HEK293 (cell line): ENCODE results near the gene PDLIM7.

Source experiments
- CTCF ChIA-PET: fragments of 350-600 bp; formaldehyde crosslinking; extraction: SDS; loops from one replicate; lab custom pipeline; 2021; ENCODE audit warnings: antibody characterized with exemption; lab: Yijun Ruan, JAX
- POLR2A ChIA-PET: fragments of 300-600 bp; formaldehyde crosslinking; extraction: SDS; loops from one replicate; lab custom pipeline; 2020; ENCODE audit warnings: antibody characterized with exemption, inconsistent platforms; lab: Yijun Ruan, JAX
- H3K27ac ChIP-seq: fragments of 200-500 bp; sonication (Bioruptor generic); 2 replicates; pipeline ENCODE4 v1.5.1; 2014; ENCODE audit warnings: low read depth, low read length, control low read depth, inconsistent platforms; ENCODE audit errors: extremely low read depth
- H3K36me3 ChIP-seq, 2 experiments: fragments of 200-500 bp in 1 of 2; sonication (Bioruptor generic) in 1 of 2; 1 replicate in 1 of 2; 2 replicates in 1 of 2; pipeline ENCODE4 v1.5.1; 2014 to 2017; ENCODE audit warnings: inconsistent platforms in 2 of 2, low read length in 2 of 2; ENCODE audit not compliant: control insufficient read depth in 2 of 2, insufficient read depth in 1 of 2
- H3K4me1 ChIP-seq: fragments of 200-500 bp; sonication (Bioruptor generic); 2 replicates; pipeline ENCODE4 v1.5.1; 2014; ENCODE audit warnings: mild to moderate bottlenecking, low read length, inconsistent platforms; ENCODE audit not compliant: control insufficient read depth, insufficient read depth
- H3K4me3 ChIP-seq: 2 replicates; pipeline ENCODE4 v1.5.1; 2011; ENCODE audit warnings: low read depth, mild to moderate bottlenecking, control low read depth, low read length, moderate library complexity
- H3K9me3 ChIP-seq: fragments of 200-500 bp; sonication (Bioruptor generic); 2 replicates; pipeline ENCODE4 v1.5.1; 2014; ENCODE audit warnings: low read depth, low read length, inconsistent platforms; ENCODE audit not compliant: control insufficient read depth, insufficient read depth
- BCL11A ChIP-seq: fragments of 450-650 bp; formaldehyde crosslinking; IDR thresholded peaks from 2 replicates; pipeline ENCODE4 v1.5.1; 2016; ENCODE audit warnings: low read depth, missing biosample characterization, missing genetic modification characterization
- GLI2 ChIP-seq: fragments of 450-650 bp; formaldehyde crosslinking; IDR thresholded peaks from 2 replicates; pipeline ENCODE4; 2017; ENCODE audit warnings: missing biosample characterization, missing genetic modification characterization, low read depth, borderline replicate concordance
- HOXD13 ChIP-seq: sonication (generic); formaldehyde crosslinking; IDR thresholded peaks from 2 replicates; pipeline ENCODE4 v1.8.0; 2022; ENCODE audit warnings: missing genetic modification reagents, borderline replicate concordance
- IKZF3 ChIP-seq: fragments of 450-650 bp; IDR thresholded peaks from 2 replicates; pipeline ENCODE4 v1.5.0; 2018; ENCODE audit warnings: missing biosample characterization, mild to moderate bottlenecking, missing genetic modification characterization, moderate library complexity
- KLF1 ChIP-seq: fragments of 450-650 bp; formaldehyde crosslinking; IDR thresholded peaks from 2 replicates; pipeline ENCODE4 v1.5.1; 2016; ENCODE audit warnings: missing biosample characterization, missing genetic modification characterization
- PRDM1 ChIP-seq: fragments of 450-650 bp; formaldehyde crosslinking; IDR thresholded peaks from 2 replicates; pipeline ENCODE4; 2016; ENCODE audit warnings: missing biosample characterization, missing genetic modification characterization
- SALL2 ChIP-seq: fragments of 450-650 bp; formaldehyde crosslinking; IDR thresholded peaks from 2 replicates; pipeline ENCODE4 v1.5.0; 2017; ENCODE audit warnings: missing biosample characterization, mild to moderate bottlenecking, missing genetic modification characterization, borderline replicate concordance
- SP7 ChIP-seq: fragments of 450-650 bp; formaldehyde crosslinking; IDR thresholded peaks from 2 replicates; pipeline ENCODE4 v1.5.1; 2016; ENCODE audit warnings: missing biosample characterization, missing genetic modification characterization
- ZBTB17 ChIP-seq: fragments of 450-650 bp; formaldehyde crosslinking; IDR thresholded peaks from 2 replicates; pipeline ENCODE4 v1.5.1; 2016; ENCODE audit warnings: missing biosample characterization, missing genetic modification characterization
- ZFP37 ChIP-seq: fragments of 450-650 bp; formaldehyde crosslinking; IDR thresholded peaks from 2 replicates; pipeline ENCODE4 v1.5.1; 2016; ENCODE audit warnings: missing biosample characterization, missing genetic modification characterization
- ZNF133 ChIP-seq: fragments of 450-650 bp; formaldehyde crosslinking; IDR thresholded peaks from 2 replicates; pipeline ENCODE4 v1.5.1; 2016; ENCODE audit warnings: missing biosample characterization, missing genetic modification characterization
- ZNF146 ChIP-seq: fragments of 450-650 bp; formaldehyde crosslinking; IDR thresholded peaks from 2 replicates; pipeline ENCODE4 v1.5.1; 2016; ENCODE audit warnings: missing biosample characterization, missing genetic modification characterization
- ZNF202 ChIP-seq: fragments of 450-650 bp; formaldehyde crosslinking; IDR thresholded peaks from 2 replicates; pipeline ENCODE4 v1.5.1; 2016; ENCODE audit warnings: missing biosample characterization, missing genetic modification characterization, borderline replicate concordance
- ZNF341 ChIP-seq: fragments of 450-650 bp; formaldehyde crosslinking; IDR thresholded peaks from 2 replicates; pipeline ENCODE4; 2016; ENCODE audit warnings: low read depth, missing biosample characterization, missing genetic modification characterization
- ZNF366 ChIP-seq: fragments of 450-650 bp; formaldehyde crosslinking; conservative IDR thresholded peaks from 2 replicates; pipeline ENCODE4 v1.5.1; 2016; ENCODE audit warnings: missing biosample characterization, missing genetic modification characterization
- ZNF391 ChIP-seq: fragments of 450-650 bp; formaldehyde crosslinking; IDR thresholded peaks from 2 replicates; pipeline ENCODE4 v1.5.1; 2016; ENCODE audit warnings: low read depth, missing biosample characterization, missing genetic modification characterization, borderline replicate concordance
- ZNF426 ChIP-seq: fragments of 450-650 bp; formaldehyde crosslinking; IDR thresholded peaks from 2 replicates; pipeline ENCODE4 v1.5.1; 2017; ENCODE audit warnings: missing biosample characterization, missing genetic modification characterization, mild to moderate bottlenecking, inconsistent platforms, moderate library complexity
- ZNF558 ChIP-seq: fragments of 450-650 bp; formaldehyde crosslinking; IDR thresholded peaks from 2 replicates; pipeline ENCODE4 v1.5.1; 2016; ENCODE audit warnings: missing biosample characterization, missing genetic modification characterization
- ZNF610 ChIP-seq: fragments of 450-650 bp; formaldehyde crosslinking; IDR thresholded peaks from 2 replicates; pipeline ENCODE4 v1.5.1; 2016; ENCODE audit warnings: missing biosample characterization, missing genetic modification characterization, borderline replicate concordance
- ZNF777 ChIP-seq: fragments of 450-650 bp; formaldehyde crosslinking; IDR thresholded peaks from 2 replicates; pipeline ENCODE4 v1.5.1; 2017; ENCODE audit warnings: missing biosample characterization, missing genetic modification characterization, borderline replicate concordance
- TF ChIP-seq, protein P1 (sequence below): fragments of 450-650 bp; formaldehyde crosslinking; IDR thresholded peaks from 2 replicates; pipeline ENCODE4 v1.5.1; 2017; ENCODE audit warnings: missing biosample characterization, missing genetic modification characterization
- TF ChIP-seq, protein P2 (sequence below): fragments of 450-650 bp; formaldehyde crosslinking; IDR thresholded peaks from 2 replicates; pipeline ENCODE4 v1.5.1; 2016; ENCODE audit warnings: missing biosample characterization, missing genetic modification characterization
- TF ChIP-seq, protein P3 (sequence below): fragments of 450-650 bp; formaldehyde crosslinking; IDR thresholded peaks from 2 replicates; pipeline ENCODE4 v1.5.1; 2016; ENCODE audit warnings: missing biosample characterization, missing genetic modification characterization
- TF ChIP-seq, protein P4 (sequence below): fragments of 450-650 bp; formaldehyde crosslinking; conservative IDR thresholded peaks from 2 replicates; pipeline ENCODE4 v1.5.1; 2016; ENCODE audit warnings: low read depth, missing biosample characterization, missing genetic modification characterization

Gene PDLIM7

DNA sequence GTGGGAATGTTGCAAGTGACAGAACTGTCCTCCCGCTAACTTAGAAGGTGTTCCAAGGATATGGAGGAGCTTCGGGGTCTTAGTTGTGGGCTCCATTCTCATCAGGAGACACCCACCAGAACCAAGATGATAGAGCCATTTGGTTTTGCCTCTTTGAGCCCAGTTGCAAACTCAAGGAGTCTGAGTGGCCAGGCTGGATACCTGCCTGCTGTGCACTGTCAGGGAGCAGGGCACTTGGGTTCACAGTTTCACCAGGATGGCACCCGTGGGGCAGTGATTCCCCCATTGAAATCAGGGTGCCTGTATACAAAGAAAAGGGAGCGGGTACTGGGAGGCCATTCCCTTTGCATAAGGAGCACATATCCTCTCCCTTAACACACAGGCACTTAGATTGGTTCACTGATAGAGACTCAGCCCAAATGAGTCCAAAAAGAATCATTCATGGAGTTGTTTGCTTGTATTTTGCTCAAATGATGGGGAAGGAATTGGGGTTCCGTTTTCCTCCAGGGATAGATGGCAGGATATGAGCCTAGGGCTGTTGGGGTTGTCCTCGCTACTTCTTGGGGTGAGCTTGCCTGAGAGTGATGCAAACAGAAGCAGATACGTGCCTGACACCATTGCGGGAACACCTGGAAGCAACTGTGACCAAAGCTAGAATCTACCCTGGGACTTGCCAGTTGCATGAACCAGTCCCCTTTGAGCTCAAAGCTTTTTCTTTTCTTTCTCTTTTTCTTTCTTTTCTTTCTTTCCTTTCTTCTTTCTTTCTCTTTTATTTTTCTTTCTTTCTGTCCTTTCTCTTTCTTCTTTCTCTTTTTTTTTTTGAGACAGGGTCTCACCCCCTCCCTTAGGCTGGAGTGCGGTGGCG, 52.1 kb downstream of the PDLIM7 start:
- no peak overlapping the region for H3K27ac ChIP-seq
- CTCF ChIA-PET: interaction anchor here (0.8 to 3.5 kb wide), 10 partner anchors 7 to 331 kb away, joined by 3 to 17 read pairs (median 4); no protein-coding TSS in a partner anchor
- no peaks in the 10 kb centered on the region for H3K4me1 ChIP-seq
- H3K4me3 ChIP-seq: no peak overlapping the region
- H3K9me3 ChIP-seq: no peaks in the 10 kb centered on the region
- TF ChIP-seq ZBTB17: peak; percentile 26; the same call in 1 of the 2 replicates
- TF ChIP-seq SP7 (tag by site-specific recombination): no peak
- TF ChIP-seq GLI2: no peak
- peak; percentile 99 for TF ChIP-seq PRDM1 (tag by site-specific recombination)
- TF ChIP-seq SALL2 (tag by site-specific recombination): no peak
- TF ChIP-seq, protein P1, sequence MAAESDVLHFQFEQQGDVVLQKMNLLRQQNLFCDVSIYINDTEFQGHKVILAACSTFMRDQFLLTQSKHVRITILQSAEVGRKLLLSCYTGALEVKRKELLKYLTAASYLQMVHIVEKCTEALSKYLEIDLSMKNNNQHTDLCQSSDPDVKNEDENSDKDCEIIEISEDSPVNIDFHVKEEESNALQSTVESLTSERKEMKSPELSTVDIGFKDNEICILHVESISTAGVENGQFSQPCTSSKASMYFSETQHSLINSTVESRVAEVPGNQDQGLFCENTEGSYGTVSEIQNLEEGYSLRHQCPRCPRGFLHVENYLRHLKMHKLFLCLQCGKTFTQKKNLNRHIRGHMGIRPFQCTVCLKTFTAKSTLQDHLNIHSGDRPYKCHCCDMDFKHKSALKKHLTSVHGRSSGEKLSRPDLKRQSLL (tag by site-specific recombination): peak; percentile 92
- no peak for TF ChIP-seq ZNF391 (tag by site-specific recombination)
- no peak for TF ChIP-seq KLF1 (tag by site-specific recombination)
- peak; percentile 83 for TF ChIP-seq ZNF366
- POLR2A ChIA-PET: interaction anchor here (0.5 to 2.9 kb wide), 17 partner anchors 10 to 309 kb away, joined by 3 to 21 read pairs (median 5); partner anchors contain the start of gene GRK6
- peaks cover 0 to 24% of the 10 kb centered on the region in 2 experiments; a peak in 1 of 3 replicates for H3K36me3 ChIP-seq

DNA sequence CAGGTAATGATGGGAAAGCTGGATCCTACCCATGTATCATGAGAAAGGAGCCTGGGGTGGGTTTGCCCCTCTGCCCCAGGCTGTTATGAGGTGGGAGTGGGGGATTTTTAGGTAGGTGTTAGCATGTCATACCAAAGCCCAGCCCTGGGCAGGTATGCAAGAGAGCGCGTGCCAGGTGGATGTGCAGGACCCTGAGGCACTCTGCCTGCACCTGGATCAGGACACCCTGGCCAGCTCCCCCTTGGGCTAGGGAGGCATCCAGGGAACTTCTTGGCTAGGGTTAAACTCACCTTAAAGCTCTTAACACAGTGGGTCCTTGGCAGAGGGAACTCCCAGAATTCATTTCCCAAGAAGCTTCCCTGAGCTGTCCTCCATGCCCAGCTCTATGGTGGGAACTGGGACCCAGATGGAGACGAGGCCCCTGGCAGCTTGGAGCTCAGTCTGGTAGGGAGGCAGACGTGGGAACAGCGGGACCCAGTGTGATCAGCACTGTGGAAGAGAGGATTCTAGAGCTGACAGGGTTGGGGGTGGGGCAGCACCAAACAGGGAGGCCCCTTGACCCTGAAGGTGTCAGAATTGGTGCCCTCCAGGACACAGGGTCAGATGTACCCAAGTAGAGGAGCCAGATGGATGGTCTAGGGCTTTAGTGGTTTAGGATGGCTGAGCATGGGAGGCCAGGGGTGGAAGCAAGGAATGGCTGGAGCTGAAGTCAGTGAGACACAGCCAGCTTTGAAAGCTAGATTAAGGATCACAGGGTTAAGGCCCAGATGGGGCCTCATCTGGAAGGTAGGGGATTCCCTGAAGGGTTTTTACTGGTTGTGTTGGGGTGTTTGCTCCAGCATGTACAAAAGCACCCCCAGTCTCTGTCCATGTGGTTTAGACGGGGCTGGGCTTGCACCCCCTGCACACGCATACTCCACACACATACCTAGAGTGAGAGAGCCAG, 53.0 kb downstream of the PDLIM7 start:
- H3K4me1 ChIP-seq: no peaks in the 10 kb centered on the region
- POLR2A ChIA-PET: interaction anchor here (0.8 to 2.4 kb wide), 5 partner anchors 11 to 40 kb away, joined by 5 to 21 read pairs (median 7); partner anchors contain the start of gene GRK6
- no peaks in the 10 kb centered on the region for H3K9me3 ChIP-seq
- H3K4me3 ChIP-seq: no peak overlapping the region
- H3K27ac ChIP-seq: no peak overlapping the region
- peaks cover 1 to 32% of the 10 kb centered on the region in 2 experiments; a peak in 2 of 3 replicates for H3K36me3 ChIP-seq
- CTCF ChIA-PET: interaction anchor here (0.6 to 3.5 kb wide), 7 partner anchors 11 to 56 kb away, joined by 3 to 17 read pairs (median 3); no protein-coding TSS in a partner anchor
- TF ChIP-seq ZNF777 (tag by site-specific recombination): no peak
- TF ChIP-seq, protein P2, sequence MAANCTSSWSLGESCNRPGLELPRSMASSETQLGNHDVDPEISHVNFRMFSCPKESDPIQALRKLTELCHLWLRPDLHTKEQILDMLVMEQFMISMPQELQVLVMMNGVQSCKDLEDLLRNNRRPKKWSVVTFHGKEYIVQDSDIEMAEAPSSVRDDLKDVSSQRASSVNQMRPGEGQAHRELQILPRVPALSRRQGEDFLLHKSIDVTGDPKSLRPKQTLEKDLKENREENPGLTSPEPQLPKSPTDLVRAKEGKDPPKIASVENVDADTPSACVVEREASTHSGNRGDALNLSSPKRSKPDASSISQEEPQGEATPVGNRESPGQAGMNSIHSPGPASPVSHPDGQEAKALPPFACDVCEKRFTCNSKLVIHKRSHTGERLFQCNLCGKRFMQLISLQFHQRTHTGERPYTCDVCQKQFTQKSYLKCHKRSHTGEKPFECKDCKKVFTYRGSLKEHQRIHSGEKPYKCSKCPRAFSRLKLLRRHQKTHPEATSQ (tag by site-specific recombination): no peak
- TF ChIP-seq, protein P3, sequence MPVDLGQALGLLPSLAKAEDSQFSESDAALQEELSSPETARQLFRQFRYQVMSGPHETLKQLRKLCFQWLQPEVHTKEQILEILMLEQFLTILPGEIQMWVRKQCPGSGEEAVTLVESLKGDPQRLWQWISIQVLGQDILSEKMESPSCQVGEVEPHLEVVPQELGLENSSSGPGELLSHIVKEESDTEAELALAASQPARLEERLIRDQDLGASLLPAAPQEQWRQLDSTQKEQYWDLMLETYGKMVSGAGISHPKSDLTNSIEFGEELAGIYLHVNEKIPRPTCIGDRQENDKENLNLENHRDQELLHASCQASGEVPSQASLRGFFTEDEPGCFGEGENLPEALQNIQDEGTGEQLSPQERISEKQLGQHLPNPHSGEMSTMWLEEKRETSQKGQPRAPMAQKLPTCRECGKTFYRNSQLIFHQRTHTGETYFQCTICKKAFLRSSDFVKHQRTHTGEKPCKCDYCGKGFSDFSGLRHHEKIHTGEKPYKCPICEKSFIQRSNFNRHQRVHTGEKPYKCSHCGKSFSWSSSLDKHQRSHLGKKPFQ (tag by site-specific recombination): peak; percentile 89
- TF ChIP-seq IKZF3: peak; percentile 43; the same call in 1 of the 2 replicates
- TF ChIP-seq ZNF133 (tag by site-specific recombination): no peak
- no peak for TF ChIP-seq ZNF202 (tag by site-specific recombination)
- peak; percentile 82 for TF ChIP-seq ZNF341 (tag by site-specific recombination)
- TF ChIP-seq ZNF610 (tag by site-specific recombination): no peak
- TF ChIP-seq ZNF426: no peak
- no peak for TF ChIP-seq ZNF558
- TF ChIP-seq, protein P4, sequence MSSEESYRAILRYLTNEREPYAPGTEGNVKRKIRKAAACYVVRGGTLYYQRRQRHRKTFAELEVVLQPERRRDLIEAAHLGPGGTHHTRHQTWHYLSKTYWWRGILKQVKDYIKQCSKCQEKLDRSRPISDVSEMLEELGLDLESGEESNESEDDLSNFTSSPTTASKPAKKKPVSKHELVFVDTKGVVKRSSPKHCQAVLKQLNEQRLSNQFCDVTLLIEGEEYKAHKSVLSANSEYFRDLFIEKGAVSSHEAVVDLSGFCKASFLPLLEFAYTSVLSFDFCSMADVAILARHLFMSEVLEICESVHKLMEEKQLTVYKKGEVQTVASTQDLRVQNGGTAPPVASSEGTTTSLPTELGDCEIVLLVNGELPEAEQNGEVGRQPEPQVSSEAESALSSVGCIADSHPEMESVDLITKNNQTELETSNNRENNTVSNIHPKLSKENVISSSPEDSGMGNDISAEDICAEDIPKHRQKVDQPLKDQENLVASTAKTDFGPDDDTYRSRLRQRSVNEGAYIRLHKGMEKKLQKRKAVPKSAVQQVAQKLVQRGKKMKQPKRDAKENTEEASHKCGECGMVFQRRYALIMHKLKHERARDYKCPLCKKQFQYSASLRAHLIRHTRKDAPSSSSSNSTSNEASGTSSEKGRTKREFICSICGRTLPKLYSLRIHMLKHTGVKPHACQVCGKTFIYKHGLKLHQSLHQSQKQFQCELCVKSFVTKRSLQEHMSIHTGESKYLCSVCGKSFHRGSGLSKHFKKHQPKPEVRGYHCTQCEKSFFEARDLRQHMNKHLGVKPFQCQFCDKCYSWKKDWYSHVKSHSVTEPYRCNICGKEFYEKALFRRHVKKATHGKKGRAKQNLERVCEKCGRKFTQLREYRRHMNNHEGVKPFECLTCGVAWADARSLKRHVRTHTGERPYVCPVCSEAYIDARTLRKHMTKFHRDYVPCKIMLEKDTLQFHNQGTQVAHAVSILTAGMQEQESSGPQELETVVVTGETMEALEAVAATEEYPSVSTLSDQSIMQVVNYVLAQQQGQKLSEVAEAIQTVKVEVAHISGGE: no peak
- no peak for TF ChIP-seq ZFP37
- TF ChIP-seq HOXD13 (CRISPR knock-in tag): no peak
- TF ChIP-seq BCL11A (tag by site-specific recombination): no peak
- TF ChIP-seq ZNF146 (tag by site-specific recombination): no peak
